Osteocyte (in vitro differentiated cells): ENCODE results near the gene PUM1. TPM values are rescaled to one million over a fixed set of nuclear protein-coding genes. Genes with fewer than 3 reads are reported as not detected.
A peak's percentile ranks its signal among the peaks of the same experiment; 100 is the strongest.
"Not testable (repeated sequence)": the region's sequence is repeated elsewhere in the genome, so short reads cannot be mapped to it uniquely, and the experiment has no call there.

Experiments
- DNase-seq: peaks from one replicate; pipeline ENCODE4 v3.0.0; 2021; ENCODE audit warnings: mixed read lengths; ENCODE audit not compliant: unreplicated experiment; ENCODE audit errors: extremely low spot score
- H3K27ac Mint-ChIP-seq: one replicate; pipeline ENCODE4 v1.8.0; 2021; ENCODE audit warnings: mild to moderate bottlenecking, mixed read lengths; ENCODE audit not compliant: unreplicated experiment
- H3K27me3 Mint-ChIP-seq: one replicate; pipeline ENCODE4 v1.8.0; 2021; ENCODE audit warnings: mixed read lengths; ENCODE audit not compliant: unreplicated experiment
- H3K36me3 Mint-ChIP-seq: one replicate; pipeline ENCODE4 v1.8.0; 2021; ENCODE audit warnings: mixed read lengths; ENCODE audit not compliant: unreplicated experiment
- H3K4me1 Mint-ChIP-seq: one replicate; pipeline ENCODE4 v1.8.0; 2021; ENCODE audit warnings: mixed read lengths; ENCODE audit not compliant: unreplicated experiment
- H3K4me3 Mint-ChIP-seq: one replicate; pipeline ENCODE4 v1.8.0; 2021; ENCODE audit warnings: mild to moderate bottlenecking, moderate library complexity, mixed read lengths; ENCODE audit not compliant: unreplicated experiment
- H3K9me3 Mint-ChIP-seq: one replicate; pipeline ENCODE4 v1.8.0; 2021; ENCODE audit warnings: mixed read lengths; ENCODE audit not compliant: unreplicated experiment
- CTCF ChIP-seq: fragments of 200-600 bp; sonication (generic); IDR thresholded peaks from 2 replicates; pipeline ENCODE4 v1.5.0; 2021; ENCODE audit warnings: antibody characterized with exemption, mild to moderate bottlenecking, moderate library complexity
- total RNA-seq: library from RNA; stranded (reverse); gene quantifications from 2 replicates; pipeline ENCODE4 v1.2.1, GENCODE V29; 2021

PUM1 gene
- total RNA-seq, 1 donor from 2014 or later, result 145 TPM

DNA sequence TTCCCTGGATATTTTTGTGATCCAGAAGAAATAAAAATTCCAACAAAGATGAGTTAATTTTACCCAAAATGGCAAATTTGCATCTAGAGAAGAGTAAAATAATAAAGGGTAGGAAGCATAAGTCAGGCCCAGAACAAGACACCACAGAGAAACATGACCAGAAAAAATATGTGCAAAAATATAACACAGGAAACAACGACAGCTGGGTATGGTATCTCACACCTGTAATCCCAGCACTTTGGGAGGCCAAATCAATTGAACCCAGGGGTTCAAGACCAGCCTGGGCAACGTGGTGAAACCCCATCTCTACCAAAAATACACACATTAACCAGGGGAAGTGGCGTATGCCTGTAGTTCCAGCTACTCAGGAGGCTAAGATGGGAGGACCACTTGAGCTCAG is 117.2 kb downstream of the PUM1 start:
- no peak overlapping the region for H3K4me3 Mint-ChIP-seq
- H3K27ac Mint-ChIP-seq, result no peak overlapping the region
- H3K36me3 Mint-ChIP-seq, result peaks cover 66% of the 10 kb centered on the region
- H3K4me1 Mint-ChIP-seq, result no peaks in the 10 kb centered on the region
- TF ChIP-seq CTCF, result no peak
- H3K9me3 Mint-ChIP-seq, result no peaks in the 10 kb centered on the region
- H3K27me3 Mint-ChIP-seq, result no peaks in the 10 kb centered on the region
- no peak for DNase-seq

- Mint-ChIP-seq H3K4me1 (peaks cover 5% of the 10 kb centered on the region), H3K27me3 (no peaks in the 10 kb centered on the region), H3K36me3 (peaks cover 62% of the 10 kb centered on the region), H3K4me3 (no peak overlapping the region), H3K9me3 (no peaks in the 10 kb centered on the region), H3K27ac (no peak overlapping the region)
- no peak for DNase-seq
- no peak for TF ChIP-seq CTCF
Measured at GRCh38 chr1:30947212-30947611, 118.3 kb downstream of the PUM1 start.

DNA sequence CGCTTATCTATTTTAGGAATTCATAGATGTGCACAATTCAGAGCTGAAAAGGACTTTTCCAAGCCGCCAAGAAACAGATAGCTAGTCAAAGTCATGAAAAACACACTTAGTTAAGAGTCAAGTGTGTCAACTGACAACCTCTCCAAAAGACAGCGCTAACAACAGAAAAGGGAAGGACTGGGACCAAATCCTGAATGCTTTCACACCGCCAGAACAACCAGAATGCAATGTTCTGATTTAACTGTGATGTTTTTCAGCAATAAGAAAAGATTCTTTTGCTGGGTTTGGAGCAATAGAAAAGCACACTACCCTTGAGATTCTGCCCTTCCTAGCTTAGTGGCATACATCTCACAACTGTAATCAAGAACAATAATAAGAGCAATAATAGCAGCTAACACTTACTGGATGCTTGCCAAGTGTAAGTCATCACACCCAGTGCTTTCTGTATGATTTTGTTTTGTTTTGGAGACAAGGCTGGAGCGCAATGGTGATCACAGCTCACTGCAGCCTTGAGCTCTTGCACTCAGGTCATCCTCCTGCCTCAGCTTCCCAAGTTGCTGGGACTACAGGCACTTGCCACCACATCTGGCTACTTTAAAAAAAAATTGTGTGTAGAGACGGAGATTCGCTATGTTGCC is 123.1 kb downstream of the PUM1 start:
- H3K36me3 Mint-ChIP-seq, result peaks cover 54% of the 10 kb centered on the region
- H3K4me3 Mint-ChIP-seq, result no peak overlapping the region
- peak overlapping the region; percentile 44 for H3K27ac Mint-ChIP-seq
- H3K4me1 Mint-ChIP-seq, result peaks cover 5% of the 10 kb centered on the region
- TF ChIP-seq CTCF, result no peak
- H3K27me3 Mint-ChIP-seq, result no peaks in the 10 kb centered on the region
- no peak for DNase-seq
- no peaks in the 10 kb centered on the region for H3K9me3 Mint-ChIP-seq

- no peaks in the 10 kb centered on the region for H3K27me3 Mint-ChIP-seq
- H3K4me3 Mint-ChIP-seq, result no peak overlapping the region
- TF ChIP-seq CTCF, result no peak
- H3K4me1 Mint-ChIP-seq, result peaks cover 5% of the 10 kb centered on the region
- peaks cover 62% of the 10 kb centered on the region for H3K36me3 Mint-ChIP-seq
- H3K9me3 Mint-ChIP-seq, result no peaks in the 10 kb centered on the region
- no peak for DNase-seq
- H3K27ac Mint-ChIP-seq, result no peak overlapping the region
Measured at GRCh38 chr1:30940541-30940940, 125.0 kb downstream of the PUM1 start.

DNA sequence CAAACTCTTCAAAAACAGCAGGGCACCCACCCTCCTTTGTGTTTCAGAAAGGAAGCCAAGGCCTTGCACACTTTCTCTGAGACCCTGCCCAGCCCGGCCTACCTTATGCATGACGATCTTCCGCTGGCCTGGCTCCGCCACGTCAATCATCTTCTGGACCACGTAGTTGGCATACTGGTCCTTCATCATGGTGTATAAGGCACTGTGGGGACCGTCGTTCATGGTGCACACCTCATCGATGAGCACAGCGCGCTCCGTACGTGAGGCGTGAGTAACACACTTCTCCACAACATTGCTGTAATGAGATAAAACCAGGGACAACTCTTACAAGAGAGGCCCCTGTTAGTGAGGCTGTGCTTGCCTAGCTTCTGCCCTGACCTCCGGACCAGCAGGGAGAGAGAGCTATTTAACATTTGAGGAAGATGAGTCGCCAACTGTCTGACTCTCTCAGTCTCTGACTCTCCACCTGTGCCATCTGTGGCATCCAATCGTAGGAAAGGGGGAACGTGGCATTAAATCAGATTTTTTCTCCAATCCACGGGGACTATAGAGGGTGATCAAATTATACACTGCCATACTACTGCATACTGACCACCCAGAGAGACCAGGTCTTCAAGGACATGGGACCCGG is 128.9 kb downstream of the PUM1 start:
- no peak for DNase-seq
- no peak overlapping the region for H3K27ac Mint-ChIP-seq
- H3K9me3 Mint-ChIP-seq, result no peaks in the 10 kb centered on the region
- H3K27me3 Mint-ChIP-seq, result no peaks in the 10 kb centered on the region
- H3K36me3 Mint-ChIP-seq, result peaks cover 60% of the 10 kb centered on the region
- no peak for TF ChIP-seq CTCF
- H3K4me1 Mint-ChIP-seq, result peaks cover 19% of the 10 kb centered on the region
- H3K4me3 Mint-ChIP-seq, result no peak overlapping the region

DNA sequence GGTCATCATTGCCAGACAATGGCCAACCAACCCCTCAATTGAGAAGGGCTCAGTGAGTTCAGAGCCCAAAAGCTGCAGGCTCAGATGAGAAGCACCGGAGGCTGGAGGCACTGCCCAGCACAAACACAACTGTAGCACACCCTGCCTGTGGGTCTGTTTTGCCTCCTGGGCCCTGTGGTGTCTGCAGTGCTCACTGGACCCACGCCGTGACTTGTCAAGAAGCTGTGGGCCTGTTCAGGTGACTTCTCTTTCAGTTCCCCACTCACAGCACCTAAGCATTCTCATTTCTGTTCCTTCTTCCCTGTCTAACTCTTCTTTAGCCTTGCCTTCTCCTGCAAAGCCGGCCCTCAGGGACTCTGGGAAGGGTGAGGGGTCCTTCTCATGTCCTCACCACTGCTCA is 129.8 kb downstream of the PUM1 start:
- Mint-ChIP-seq H3K4me1 (peaks cover 19% of the 10 kb centered on the region), H3K36me3 (peaks cover 57% of the 10 kb centered on the region)
- H3K9me3 Mint-ChIP-seq, H3K27me3 Mint-ChIP-seq, DNase-seq, H3K27ac Mint-ChIP-seq, H3K4me3 Mint-ChIP-seq: not testable (repeated sequence)
